Activated CD4-positive, alpha-beta memory T cell treated with anti-CD3 and anti-CD28 coated beads for 36 hours (primary cell): ENCODE data around the gene CYFIP1. TPM values are rescaled to one million over a fixed set of nuclear protein-coding genes. Genes with fewer than 3 reads are reported as not detected.

ENCODE experiments used
- CTCF ChIA-PET: fragments of 350-600 bp; sonication (Branson Sonifier 250); formaldehyde crosslinking; loops from one replicate; lab custom pipeline; 2021; ENCODE audit warnings: antibody characterized with exemption, inconsistent platforms; lab: Charles Lee
- POLR2A ChIA-PET: fragments of 350-600 bp; sonication (Branson Sonifier 250); formaldehyde crosslinking; loops from one replicate; lab custom pipeline; 2021; ENCODE audit warnings: antibody characterized with exemption; lab: Charles Lee
- DNase-seq: peaks from one replicate; pipeline ENCODE4 v3.0.0-alpha.2; 2020
- H3K27ac Mint-ChIP-seq: one replicate; pipeline ENCODE4 v1.8.0; 2021; ENCODE audit warnings: mixed read lengths
- H3K27me3 Mint-ChIP-seq: one replicate; pipeline ENCODE4 v1.8.0; 2021; ENCODE audit warnings: mixed read lengths
- H3K36me3 Mint-ChIP-seq: one replicate; pipeline ENCODE4 v1.8.0; 2021; ENCODE audit warnings: mixed read lengths
- H3K4me1 Mint-ChIP-seq: one replicate; pipeline ENCODE4 v1.8.0; 2021; ENCODE audit warnings: low read depth, mixed read lengths
- H3K4me3 Mint-ChIP-seq: one replicate; pipeline ENCODE4 v1.8.0; 2021; ENCODE audit warnings: mild to moderate bottlenecking, mixed read lengths
- H3K9me3 Mint-ChIP-seq: one replicate; pipeline ENCODE4 v1.8.0; 2021; ENCODE audit warnings: mixed read lengths
- intact Hi-C: fragments of 100-400 bp; cut with micrococcal nuclease; formaldehyde crosslinking; loops from one replicate; pipeline ENCODE4 v1.15.1; 2023
- total RNA-seq, 2 experiments: library from RNA; stranded (reverse); gene quantifications; one replicate each; pipeline ENCODE4 v1.2.3, GENCODE V29; 2021

Gene CYFIP1
- total RNA-seq, 2 experiments from 2014 or later: 55.8 to 57.3 TPM

- ChIA-PET CTCF (no interaction called here), POLR2A (no interaction called here)
- Mint-ChIP-seq H3K27me3 (no peaks in the 10 kb centered on the region), H3K9me3 (no peaks in the 10 kb centered on the region), H3K27ac (no peak overlapping the region), H3K36me3 (peaks cover 14% of the 10 kb centered on the region), H3K4me3 (no peak overlapping the region), H3K4me1 (no peaks in the 10 kb centered on the region)
- DNase-seq: no peak
- intact Hi-C loops: no loop called here
Measured at GRCh38 chr15:22941179-22941578, 39.0 kb downstream of the CYFIP1 start.

GRCh38 chr15:22939652-22940061 is 40.5 kb downstream of the CYFIP1 start:
- ChIA-PET CTCF (no interaction called here), POLR2A (no interaction called here)
- Mint-ChIP-seq H3K27ac (no peak overlapping the region), H3K4me3 (no peak overlapping the region), H3K27me3 (no peaks in the 10 kb centered on the region), H3K36me3 (peaks cover 16% of the 10 kb centered on the region), H3K4me1 (no peaks in the 10 kb centered on the region), H3K9me3 (no peaks in the 10 kb centered on the region)
- intact Hi-C loops: no loop called here
- DNase-seq: no peak

GRCh38 chr15:22939051-22939450 is 41.1 kb downstream of the CYFIP1 start:
- CTCF ChIA-PET: no interaction called here
- no peak overlapping the region for H3K27ac Mint-ChIP-seq

GRCh38 chr15:22936577-22937472 is 43.3 kb downstream of the CYFIP1 start:
- ChIA-PET CTCF (no interaction called here), POLR2A (no interaction called here)
- H3K27me3 Mint-ChIP-seq: no peaks in the 10 kb centered on the region
- intact Hi-C loops: no loop called here
- no peaks in the 10 kb centered on the region for H3K4me1 Mint-ChIP-seq
- peaks cover 19% of the 10 kb centered on the region for H3K36me3 Mint-ChIP-seq
- DNase-seq: no peak
- H3K9me3 Mint-ChIP-seq: no peaks in the 10 kb centered on the region
- H3K4me3 Mint-ChIP-seq: no peak overlapping the region
- H3K27ac Mint-ChIP-seq: no peak overlapping the region

More at GRCh38 chr15:22939051-22939450, 41.1 kb downstream of the CYFIP1 start:
- POLR2A ChIA-PET: no interaction called here
- no peak for DNase-seq
- peaks cover 16% of the 10 kb centered on the region for H3K36me3 Mint-ChIP-seq
- no peaks in the 10 kb centered on the region for H3K4me1 Mint-ChIP-seq
- no peak overlapping the region for H3K4me3 Mint-ChIP-seq
- no peaks in the 10 kb centered on the region for H3K27me3 Mint-ChIP-seq
- intact Hi-C loops: no loop called here
- H3K9me3 Mint-ChIP-seq: no peaks in the 10 kb centered on the region

- H3K4me3 Mint-ChIP-seq: no peak overlapping the region
Measured at GRCh38 chr15:22933641-22934061, 46.5 kb downstream of the CYFIP1 start.

GRCh38 chr15:22931784-22932536 is 48.2 kb downstream of the CYFIP1 start:
- Mint-ChIP-seq H3K27me3 (no peaks in the 10 kb centered on the region), H3K36me3 (peaks cover 12% of the 10 kb centered on the region), H3K27ac (no peak overlapping the region), H3K9me3 (no peaks in the 10 kb centered on the region), H3K4me3 (no peak overlapping the region), H3K4me1 (no peaks in the 10 kb centered on the region)
- intact Hi-C loops: no loop called here
- CTCF ChIA-PET: no interaction called here
- POLR2A ChIA-PET: no interaction called here
- no peak for DNase-seq

More at GRCh38 chr15:22933641-22934061, 46.5 kb downstream of the CYFIP1 start:
- intact Hi-C loops: no loop called here
- no peak for DNase-seq
- ChIA-PET POLR2A (no interaction called here), CTCF (no interaction called here)
- H3K36me3 Mint-ChIP-seq: peaks cover 16% of the 10 kb centered on the region
- H3K9me3 Mint-ChIP-seq: no peaks in the 10 kb centered on the region
- H3K4me1 Mint-ChIP-seq: no peaks in the 10 kb centered on the region
- H3K27ac Mint-ChIP-seq: no peak overlapping the region
- no peaks in the 10 kb centered on the region for H3K27me3 Mint-ChIP-seq

- Mint-ChIP-seq H3K27ac (no peak overlapping the region), H3K4me3 (no peak overlapping the region), H3K36me3 (peaks cover 14% of the 10 kb centered on the region), H3K4me1 (no peaks in the 10 kb centered on the region), H3K9me3 (no peaks in the 10 kb centered on the region), H3K27me3 (no peaks in the 10 kb centered on the region)
- no peak for DNase-seq
- intact Hi-C loops: no loop called here
- ChIA-PET POLR2A (no interaction called here), CTCF (no interaction called here)
Measured at GRCh38 chr15:22930782-22931484, 49.2 kb downstream of the CYFIP1 start.

- H3K27ac Mint-ChIP-seq: no peak overlapping the region
- H3K9me3 Mint-ChIP-seq: no peaks in the 10 kb centered on the region
- intact Hi-C loops: no loop called here
- H3K4me3 Mint-ChIP-seq: no peak overlapping the region
- H3K36me3 Mint-ChIP-seq: peaks cover 12% of the 10 kb centered on the region
- ChIA-PET POLR2A (interaction anchor here (0.7 kb wide), 1 partner anchor 71 kb away, joined by 3 read pairs; no protein-coding TSS in a partner anchor), CTCF (no interaction called here)
- H3K27me3 Mint-ChIP-seq: no peaks in the 10 kb centered on the region
- no peak for DNase-seq
- H3K4me1 Mint-ChIP-seq: no peaks in the 10 kb centered on the region
Measured at GRCh38 chr15:22927761-22928160, 52.4 kb downstream of the CYFIP1 start.

- no peaks in the 10 kb centered on the region for H3K4me1 Mint-ChIP-seq
- intact Hi-C loops: no loop called here
- H3K9me3 Mint-ChIP-seq: no peaks in the 10 kb centered on the region
- no peak for DNase-seq
- no peaks in the 10 kb centered on the region for H3K27me3 Mint-ChIP-seq
- CTCF ChIA-PET: no interaction called here
- POLR2A ChIA-PET: no interaction called here
- H3K4me3 Mint-ChIP-seq: no peak overlapping the region
- peaks cover 8% of the 10 kb centered on the region for H3K36me3 Mint-ChIP-seq
- no peak overlapping the region for H3K27ac Mint-ChIP-seq
Measured at GRCh38 chr15:22925875-22926274, 54.3 kb downstream of the CYFIP1 start.

- H3K27ac Mint-ChIP-seq: no peak overlapping the region
- intact Hi-C loops: no loop called here
Measured at GRCh38 chr15:22922003-22922402, 58.2 kb downstream of the CYFIP1 start.

GRCh38 chr15:22919171-22919570 is 61.0 kb downstream of the CYFIP1 start:
- Mint-ChIP-seq H3K27ac (no peak overlapping the region), H3K36me3 (peaks cover 13% of the 10 kb centered on the region), H3K4me1 (no peaks in the 10 kb centered on the region), H3K9me3 (no peaks in the 10 kb centered on the region), H3K4me3 (no peak overlapping the region), H3K27me3 (no peaks in the 10 kb centered on the region)
- no peak for DNase-seq
- CTCF ChIA-PET: no interaction called here
- intact Hi-C loops: no loop called here
- POLR2A ChIA-PET: no interaction called here

More at GRCh38 chr15:22922003-22922402, 58.2 kb downstream of the CYFIP1 start:
- Mint-ChIP-seq H3K36me3 (peaks cover 10% of the 10 kb centered on the region), H3K4me1 (no peaks in the 10 kb centered on the region), H3K27me3 (no peaks in the 10 kb centered on the region), H3K9me3 (no peaks in the 10 kb centered on the region), H3K4me3 (no peak overlapping the region)
- POLR2A ChIA-PET: no interaction called here
- DNase-seq: no peak
- CTCF ChIA-PET: no interaction called here

GRCh38 chr15:22918596-22919140 is 61.5 kb downstream of the CYFIP1 start:
- intact Hi-C loops: no loop called here
- no peak overlapping the region for H3K4me3 Mint-ChIP-seq
- H3K9me3 Mint-ChIP-seq: no peaks in the 10 kb centered on the region
- H3K27ac Mint-ChIP-seq: no peak overlapping the region
- ChIA-PET POLR2A (no interaction called here), CTCF (no interaction called here)
- no peaks in the 10 kb centered on the region for H3K27me3 Mint-ChIP-seq
- H3K36me3 Mint-ChIP-seq: peaks cover 18% of the 10 kb centered on the region
- no peaks in the 10 kb centered on the region for H3K4me1 Mint-ChIP-seq
- DNase-seq: no peak
